ENCODE data around the gene USP48. TPM values are rescaled to one million over a fixed set of nuclear protein-coding genes. Genes with fewer than 3 reads are reported as not detected.

Gene USP48
- total RNA-seq, 1 experiment from 2014 or later = 40.5 TPM

DNA sequence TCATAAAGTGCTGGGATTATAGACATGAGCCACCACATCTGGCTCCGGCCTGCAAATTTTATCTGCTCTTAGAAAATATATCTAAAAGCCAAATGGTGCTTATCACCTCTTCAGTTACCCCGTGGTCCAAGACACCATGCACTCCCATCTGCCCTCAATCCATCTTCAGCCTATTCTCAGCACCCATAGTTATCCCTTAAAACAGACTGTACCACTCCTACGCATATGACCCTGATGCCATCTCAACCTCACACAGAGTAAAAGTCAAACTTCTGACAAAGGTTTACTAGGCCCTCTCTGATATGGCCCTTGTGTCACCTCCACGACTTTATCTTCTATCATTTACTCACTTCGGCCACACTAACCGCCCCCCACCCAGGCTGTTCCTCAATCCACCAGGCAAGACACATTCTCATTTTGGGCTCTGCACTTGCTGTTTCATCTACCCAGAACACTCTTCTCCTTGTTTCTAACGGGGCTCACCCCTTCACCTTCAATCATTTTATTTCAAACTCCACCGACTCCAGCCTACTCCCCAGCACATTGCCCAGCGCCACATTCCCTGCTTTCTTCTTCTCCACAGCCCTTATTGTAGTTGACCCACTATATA is 33.0 kb downstream of the USP48 start:
- no peak for DNase-seq (ENCODE audit: low read depth)

DNA sequence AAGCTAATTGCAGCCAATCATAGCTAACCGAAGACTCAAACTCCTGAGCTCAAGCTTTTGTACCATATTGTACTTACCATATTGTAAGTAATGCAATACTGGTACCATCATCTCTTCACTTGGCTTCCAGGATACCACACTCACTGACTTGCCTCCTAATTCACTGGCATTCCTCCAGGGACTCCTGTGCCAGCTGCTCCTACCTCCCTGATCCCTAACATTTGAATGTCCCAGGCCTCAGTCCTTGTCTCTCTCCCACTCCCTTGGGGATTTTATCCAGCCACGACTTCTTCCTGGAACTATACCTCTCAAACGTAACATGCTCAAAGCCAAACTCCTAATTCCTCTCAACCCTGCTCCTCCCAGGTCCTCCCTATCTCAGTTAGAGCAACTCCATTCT is 33.8 kb downstream of the USP48 start:
- no peak for DNase-seq (ENCODE audit: low read depth)

DNA sequence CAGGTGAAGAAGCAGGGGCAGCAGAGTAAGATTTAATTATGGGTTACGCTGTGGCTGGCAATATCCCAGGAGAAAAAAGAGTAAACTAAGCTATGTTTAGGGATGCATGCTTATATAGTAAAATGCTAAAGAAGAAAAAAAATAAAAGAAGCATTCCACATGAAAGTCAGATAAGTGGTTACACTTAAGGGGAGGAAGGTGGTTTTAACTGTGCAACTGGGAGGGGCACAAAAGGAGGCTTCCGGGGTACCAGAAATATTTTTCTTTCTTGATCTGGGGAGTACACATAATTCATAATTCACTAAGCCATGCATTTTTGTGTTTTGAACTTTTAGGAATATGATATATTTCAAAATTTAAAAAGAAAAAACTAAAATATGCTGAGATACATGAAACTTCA is 39.5 kb downstream of the USP48 start:
- DNase-seq (ENCODE audit: low read depth) = no peak

DNA sequence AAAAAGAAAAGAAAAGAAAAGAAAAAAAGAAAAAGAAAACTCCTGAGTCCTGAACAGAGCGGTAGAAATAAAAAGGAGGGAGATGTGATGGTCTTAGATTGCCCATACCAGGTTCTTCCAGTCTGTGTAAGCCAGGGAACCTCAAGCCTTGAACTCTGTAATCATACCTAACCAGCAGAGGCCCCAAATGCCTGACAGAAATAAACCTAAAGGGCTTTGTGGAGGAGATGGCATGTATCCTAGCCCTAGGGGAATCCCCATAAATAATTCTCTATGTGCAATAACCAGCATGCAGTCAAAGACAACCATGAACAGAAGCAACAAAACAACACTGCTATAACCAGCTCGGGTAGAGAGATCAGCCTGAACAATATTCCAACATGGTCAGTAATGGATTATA is 40.4 kb downstream of the USP48 start:
- DNase-seq (ENCODE audit: low read depth) = no peak

DNA sequence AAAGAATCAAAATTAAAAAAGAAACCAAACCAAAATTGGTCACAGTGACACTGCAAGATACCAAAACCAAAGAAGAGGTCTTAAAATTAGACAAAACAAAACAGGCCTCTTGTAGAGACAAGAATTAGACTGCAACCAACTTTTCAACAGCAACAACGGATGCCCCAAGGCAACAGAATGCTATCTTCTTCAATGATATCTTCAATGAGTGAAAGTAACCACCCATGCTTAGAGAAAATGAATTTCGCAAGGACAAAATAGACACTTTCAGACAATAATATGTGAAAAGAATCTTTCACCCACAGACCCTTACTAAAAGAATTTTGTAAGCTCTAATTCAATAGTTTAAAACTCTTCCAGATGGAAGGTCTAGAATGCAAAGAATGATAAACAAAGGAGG is 41.7 kb downstream of the USP48 start:
- DNase-seq (ENCODE audit: low read depth) = no peak

DNA sequence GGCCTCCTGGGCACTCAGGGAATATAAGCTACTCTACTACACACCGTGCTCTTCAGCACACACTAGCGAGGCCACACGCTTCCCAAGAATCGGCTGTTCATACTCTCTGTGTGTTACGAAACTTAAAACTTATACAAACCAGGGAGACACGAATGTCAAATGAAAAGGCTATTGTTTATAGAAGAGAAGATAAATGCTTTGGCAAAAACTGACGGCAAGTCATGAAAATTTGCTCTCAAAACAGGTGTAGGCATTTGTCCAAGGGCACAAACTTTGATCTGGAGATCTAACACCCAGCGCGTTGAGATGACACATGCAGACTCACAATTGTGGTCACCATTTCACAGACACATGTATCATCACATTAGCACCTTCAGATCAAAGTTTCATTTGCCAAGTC is 46.1 kb downstream of the USP48 start:
- DNase-seq (ENCODE audit: low read depth) = no peak

DNA sequence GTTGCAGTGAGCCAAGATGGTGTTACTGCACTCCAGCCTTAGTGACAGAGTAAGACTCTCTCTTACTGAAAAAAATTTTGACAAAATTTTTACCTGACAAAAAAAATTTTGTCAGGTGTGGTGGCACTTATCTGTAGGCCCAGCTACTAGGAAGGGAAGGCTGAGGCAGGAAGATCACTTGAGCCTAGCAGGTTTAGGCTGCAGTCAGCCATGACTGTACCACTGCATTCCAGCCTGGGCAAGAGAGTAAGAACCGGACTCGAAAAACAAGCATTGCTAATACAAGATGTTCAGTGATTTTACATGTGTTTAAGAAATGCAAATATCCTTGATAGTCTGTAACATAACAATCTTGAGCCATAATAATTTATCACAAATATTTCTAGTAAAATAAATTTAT is 46.9 kb downstream of the USP48 start:
- DNase-seq (ENCODE audit: low read depth) = no peak

DNA sequence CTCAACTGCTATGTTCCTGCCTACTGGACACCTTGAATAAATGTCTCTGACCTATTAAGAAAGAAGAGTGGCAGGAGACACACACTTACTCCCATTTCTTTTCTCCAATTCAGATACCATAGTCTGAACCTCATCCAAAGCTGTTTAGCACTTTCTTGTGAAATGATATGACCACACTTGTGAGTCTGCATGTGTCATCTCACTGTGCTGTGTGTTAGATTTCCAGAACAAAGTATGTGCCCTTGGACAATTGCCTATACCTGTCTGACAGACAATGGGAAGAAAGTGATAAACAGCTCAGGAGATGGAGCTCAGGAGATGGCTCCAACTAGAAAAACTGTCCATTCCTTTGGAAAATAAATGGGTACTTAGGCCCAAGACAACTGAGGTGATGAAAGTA is 48.4 kb downstream of the USP48 start:
- DNase-seq (ENCODE audit: low read depth) = no peak

DNA sequence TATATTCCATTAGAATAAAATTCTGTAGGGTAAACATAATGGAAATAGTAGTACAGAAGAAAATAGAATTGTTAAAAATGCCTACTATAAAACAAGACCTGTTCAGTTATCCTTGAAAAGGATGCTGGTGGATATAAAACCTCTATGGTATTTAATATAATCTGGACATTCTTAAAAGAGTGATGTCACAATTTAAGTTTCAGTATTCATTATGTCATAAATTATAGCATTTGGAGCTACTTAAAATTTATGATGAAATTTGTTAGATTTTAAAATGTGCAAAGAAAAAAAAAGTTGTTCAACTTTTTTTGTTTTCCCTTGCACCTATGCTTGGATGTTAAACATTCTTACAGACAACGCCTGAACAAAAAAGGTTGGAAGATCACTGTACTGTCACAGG is 50.3 kb downstream of the USP48 start:
- DNase-seq (ENCODE audit: low read depth) = no peak

DNA sequence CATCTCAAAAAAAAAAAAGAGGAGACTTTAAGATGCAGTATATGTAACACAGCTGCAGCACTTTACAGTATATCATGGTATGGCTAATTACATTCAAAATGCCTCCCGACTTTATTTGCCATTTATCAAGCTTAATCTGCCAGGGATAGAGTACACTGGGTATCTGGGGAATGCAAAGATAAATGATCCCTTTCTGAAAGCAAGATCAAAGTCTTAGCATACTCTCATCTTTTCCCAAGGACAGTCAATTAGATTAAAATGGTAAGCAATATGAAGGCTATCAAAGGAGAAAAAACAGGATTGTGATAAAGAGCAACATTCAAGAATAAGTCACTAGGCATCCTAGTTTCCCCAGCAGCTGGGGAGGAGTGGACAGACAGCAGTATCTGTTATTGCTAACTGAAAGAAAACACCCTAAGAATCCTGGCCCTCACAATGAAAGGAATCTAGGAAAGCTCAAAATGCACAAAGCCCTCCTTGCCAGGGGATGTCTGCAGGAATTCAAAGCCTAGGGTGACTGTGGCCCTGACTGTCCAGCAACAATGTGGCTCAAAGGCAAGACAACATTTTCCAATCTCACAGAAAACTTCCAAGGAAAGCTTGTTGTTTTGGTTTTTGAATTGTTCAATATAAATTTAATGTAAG is 57.1 kb downstream of the USP48 start:
- DNase-seq (ENCODE audit: low read depth) = no peak

DNA sequence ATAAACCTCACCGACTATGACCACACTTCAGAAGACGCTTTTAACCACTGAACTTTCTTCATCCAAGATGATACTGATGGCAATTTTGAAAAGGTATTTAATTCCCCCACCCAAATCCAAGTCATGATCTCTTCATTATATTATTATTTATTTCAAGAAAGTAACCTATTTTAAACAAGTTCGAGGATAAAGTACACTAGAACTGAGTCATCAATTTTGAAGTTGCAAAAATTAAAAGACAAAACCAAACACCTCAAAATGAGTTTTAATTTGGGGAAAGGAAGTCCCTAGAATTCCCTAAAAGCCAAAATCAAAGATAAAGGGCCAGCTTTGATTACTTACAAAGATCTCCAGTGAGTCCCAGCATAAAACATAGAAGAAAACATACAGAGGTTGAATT is 58.4 kb downstream of the USP48 start:
- DNase-seq (ENCODE audit: low read depth) = no peak

DNA sequence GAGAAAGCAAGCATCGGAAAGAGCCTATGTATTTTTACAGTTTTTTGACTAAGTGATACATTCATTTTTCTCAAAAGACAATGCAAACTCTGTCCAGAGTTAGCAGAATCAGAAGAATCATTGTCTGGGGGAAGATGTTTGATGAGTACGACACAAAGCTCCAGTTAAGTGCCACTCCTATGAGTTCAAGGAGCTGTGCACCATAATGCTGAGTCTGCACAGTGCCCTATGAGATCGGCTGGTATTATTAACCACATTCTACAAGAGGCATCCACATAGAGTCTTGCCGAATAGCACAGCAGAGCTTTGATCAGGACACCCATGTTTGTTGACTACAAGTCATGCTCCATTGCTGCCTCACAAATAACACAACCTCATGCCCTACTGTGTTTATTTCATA is 58.9 kb downstream of the USP48 start:
- DNase-seq (ENCODE audit: low read depth) = peak; percentile 22

DNA sequence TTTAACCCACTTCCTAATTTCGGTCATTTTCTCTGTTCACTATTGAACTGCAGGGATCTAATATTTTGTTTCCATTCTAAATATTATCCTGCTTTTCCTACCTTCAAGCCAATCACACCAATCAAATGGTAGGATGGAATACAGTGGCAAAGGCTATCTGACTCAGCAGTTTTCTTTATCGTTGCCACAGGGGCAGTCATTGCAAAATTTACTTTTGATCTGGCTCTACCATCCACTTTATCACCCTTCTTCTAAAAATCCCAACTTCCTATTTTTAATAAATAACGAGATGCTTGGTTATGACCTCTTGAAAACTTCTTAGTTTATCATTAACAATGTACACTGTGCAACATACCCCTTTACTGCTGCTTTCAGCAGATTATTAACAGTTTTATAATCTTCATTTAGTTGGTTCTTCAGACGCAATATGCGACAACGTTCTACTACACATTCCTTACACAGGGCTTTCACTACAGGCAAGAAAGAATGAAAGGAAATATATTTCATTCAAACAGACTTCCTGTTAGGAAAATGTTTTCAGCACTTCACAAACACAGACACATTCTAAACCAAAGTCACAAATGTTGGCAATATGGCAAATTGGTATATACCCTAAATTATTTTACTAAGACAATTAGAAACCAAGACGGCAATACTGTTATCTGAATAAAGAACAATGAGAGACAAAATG is 61.5 kb downstream of the USP48 start:
- DNase-seq (ENCODE audit: low read depth) = no peak

DNA sequence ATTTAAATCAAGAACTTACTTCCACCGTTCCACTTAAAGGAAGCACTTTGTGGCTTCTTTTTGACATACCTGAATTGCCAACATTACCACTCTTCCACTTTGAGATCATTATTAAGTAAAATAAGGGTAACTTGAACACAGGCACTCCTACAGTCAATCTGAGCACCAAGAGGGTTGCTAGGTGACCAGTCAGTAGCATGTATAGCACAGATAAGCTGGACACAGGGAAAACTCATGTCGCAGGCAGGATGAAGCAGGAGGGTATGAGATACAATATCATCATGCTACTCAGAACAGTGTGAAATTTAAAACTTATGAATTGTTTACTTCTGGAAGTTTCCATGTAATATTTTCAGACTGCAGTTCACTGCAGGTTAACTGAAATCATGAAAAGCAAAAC is 66.8 kb downstream of the USP48 start:
- no peak for DNase-seq (ENCODE audit: low read depth)

DNA sequence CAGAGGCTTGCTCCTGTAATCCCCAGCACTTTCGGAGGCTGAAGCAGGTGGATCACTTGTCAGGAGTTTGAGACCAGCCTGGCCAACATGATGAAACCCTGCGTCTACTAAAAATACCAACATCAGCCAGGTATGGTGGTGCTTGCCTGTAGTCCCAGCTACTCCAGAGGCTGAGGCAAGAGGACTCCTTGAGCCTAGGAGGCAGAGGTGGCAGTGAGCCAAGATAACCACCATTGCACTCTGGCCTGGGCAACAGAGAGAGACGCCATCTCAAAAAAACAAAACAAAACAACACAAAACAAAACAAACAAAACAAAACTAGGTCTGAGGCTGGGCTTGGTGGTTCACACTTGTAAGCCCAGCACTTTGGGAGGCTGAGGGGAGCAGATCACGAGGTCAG is 75.1 kb downstream of the USP48 start:
- DNase-seq (ENCODE audit: low read depth) = no peak

DNA sequence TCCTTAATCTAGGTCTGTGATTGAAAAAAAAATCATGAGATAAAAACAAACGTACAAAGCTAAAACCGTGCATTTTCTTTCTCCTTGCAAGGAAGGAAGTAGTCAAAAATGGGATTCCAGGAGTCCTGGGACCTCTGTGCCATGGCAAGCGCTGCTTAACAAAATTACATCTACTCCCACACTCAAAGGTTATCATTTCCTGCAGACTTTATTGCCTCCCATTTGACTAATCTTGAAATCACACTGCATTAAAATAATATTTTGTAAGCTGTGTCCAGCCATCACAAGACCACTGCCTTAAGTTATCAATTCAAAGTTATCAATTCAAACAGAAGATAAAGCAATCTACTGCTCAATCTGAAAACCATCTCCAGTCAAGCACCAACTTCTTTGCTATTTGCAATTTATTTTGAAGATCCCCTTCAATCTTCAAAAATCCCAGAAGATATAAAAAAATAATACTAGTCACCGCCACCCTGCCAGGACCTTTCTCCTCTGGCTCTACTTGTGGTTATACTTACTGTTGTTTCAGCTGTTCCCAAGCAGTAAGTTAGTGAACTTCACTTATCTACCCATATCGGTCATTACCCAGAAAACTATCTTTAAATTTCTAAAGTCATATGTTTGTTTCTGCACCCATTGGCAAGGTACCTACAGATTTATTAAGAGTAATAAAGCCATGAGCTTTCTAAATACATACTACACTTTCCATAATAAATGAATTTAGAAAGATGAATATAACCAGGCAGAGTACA is 75.7 kb downstream of the USP48 start:
- no peak for DNase-seq (ENCODE audit: low read depth)

DNA sequence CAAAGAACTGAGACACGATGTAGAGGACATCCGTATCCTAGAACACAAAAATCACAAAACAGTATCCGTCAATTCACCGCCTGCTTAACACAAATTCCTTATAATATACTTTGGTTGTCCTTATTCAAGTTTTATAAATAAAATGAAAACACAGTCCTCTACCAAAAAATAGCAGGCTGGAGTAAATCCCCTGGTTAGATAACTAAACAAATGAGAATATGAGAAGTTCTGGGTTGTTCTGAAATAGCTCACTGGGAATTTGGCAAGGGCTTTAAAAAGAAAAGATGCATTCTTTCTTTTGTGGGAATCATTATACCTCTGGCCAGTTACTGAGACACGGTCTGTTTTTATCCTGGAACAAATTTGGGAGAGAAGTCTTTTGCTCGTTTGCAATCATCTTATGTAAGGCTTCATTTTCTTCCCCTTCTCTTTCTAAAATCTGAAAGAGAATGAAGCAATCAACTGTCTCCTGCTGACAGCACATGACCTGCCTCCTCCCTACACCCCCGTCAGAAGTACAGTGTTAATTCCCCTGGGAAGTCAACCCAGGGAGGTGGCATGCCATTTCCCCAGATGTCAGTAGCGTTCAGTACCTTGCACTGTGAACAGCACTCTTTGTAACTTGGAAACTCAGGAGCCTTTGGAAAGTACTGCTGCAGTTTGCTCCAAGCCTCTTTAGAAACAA is 76.7 kb downstream of the USP48 start:
- peak; percentile 23 for DNase-seq (ENCODE audit: low read depth)

DNA sequence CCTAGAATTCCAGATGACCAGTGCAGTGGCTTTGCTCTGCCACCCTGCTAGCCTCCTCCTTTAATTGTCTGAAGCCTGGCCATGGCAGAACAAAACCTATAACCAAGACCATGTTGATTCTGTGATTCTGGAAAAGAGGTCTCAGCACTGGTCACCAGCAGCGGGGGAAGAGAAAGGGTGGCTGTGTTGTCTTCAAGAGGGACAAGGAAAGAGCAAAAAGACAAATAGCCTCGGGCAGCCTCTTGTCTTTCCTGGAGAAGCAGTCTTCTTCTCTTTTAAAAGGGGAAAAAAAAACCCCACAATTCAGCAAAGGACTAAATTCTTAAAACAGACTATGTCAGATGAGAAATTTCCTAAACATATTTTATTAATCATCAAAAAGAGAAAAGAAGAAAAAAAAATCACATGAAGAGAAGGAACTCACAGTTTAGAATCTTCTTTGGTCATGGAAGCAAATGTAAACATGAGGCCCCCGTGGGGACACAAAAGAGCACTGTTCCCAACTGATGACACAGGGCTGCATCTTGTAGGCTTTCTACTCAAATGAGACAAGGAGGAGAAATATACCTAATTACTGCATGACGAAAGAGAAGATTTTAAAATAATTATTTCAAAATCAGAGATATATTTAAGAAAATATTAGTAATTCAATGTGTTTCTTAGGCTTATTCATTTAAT is 77.5 kb downstream of the USP48 start:
- peak; percentile 47 for DNase-seq (ENCODE audit: low read depth)

DNA sequence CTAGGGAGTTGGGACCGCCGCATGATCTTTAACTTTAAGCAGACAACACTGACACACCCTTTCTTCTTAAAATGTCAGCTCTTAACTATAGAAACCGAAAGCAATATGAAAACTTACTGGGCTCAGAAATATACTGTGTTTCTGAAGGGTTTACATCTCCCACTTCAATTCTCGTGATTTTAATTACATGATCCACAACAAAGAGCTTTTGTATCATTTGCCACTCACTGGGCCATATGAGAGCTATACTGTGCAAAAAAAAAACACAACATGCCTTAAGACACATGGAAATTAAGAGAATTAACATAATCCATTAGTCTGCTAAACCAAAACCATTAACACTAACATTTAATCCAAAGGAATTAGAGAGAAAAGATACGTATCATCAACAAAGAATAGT is 78.8 kb downstream of the USP48 start:
- peak; percentile 31 for DNase-seq (ENCODE audit: low read depth)

DNA sequence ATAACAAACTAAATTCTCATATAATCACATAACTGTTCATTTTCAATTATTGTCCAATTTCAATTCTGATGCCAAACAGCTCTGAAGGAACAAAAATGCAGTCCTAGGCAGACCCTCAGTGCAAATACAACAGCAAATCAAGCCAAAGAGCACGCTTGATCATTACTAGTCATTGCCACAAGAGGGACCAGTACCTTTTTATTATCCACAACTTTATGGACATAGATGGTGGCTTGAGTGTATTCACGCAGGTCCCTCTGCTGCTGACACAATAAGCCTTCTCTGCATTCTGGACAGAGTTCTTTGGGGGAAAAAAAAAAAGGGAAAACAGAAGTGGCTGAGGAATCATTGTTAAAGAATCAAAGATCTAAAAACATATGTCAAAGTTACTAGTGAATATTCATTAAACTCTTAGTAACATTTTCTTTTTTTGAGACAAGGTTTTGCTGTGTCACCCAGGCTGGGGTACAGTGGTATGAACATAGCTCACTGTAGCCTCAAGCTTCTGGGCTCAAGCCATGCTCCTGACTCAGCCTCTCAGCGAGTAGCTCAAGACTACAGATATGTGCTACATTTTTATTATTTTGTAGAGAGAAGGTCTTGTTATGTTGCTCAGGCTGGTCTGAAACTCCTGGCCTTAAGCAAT is 79.5 kb downstream of the USP48 start:
- DNase-seq (ENCODE audit: low read depth) = peak; percentile 82

DNA sequence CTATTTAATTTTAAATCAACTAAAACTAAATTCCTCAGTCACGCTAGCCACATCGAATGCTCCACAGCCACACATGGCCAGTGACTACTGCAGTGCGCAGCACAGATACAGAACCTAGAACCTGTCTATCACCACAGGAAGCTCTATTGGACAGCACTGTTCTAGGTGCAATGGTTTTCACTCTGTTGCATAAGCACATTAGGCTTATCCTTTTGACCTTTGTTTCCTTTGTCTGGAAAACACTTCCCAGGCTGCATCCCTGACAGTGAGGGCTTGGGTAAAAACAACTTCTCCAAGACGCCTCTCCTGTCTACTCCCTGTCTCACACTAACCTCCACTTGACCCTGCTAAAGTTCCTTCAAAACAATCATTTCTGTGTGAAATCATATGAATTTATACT is 80.2 kb downstream of the USP48 start:
- no peak for DNase-seq (ENCODE audit: low read depth)

Measured in RPMI7951 (cell line).